Stimulated activated CD4-positive, alpha-beta T cell treated with anti-CD3 and anti-CD28 coated beads, Interleukin-2, amount 100 ng/mL, for 48 hours (primary cell): ENCODE measurements around the gene HIBCH.
"Not testable (repeated sequence)": the region's sequence is repeated elsewhere in the genome, so short reads cannot be mapped to it uniquely, and the experiment has no call there.

Experiments
- DNase-seq, 2 donors: peaks; one replicate each; pipeline ENCODE4 v3.0.0-alpha.2; 2020

HIBCH gene

DNA sequence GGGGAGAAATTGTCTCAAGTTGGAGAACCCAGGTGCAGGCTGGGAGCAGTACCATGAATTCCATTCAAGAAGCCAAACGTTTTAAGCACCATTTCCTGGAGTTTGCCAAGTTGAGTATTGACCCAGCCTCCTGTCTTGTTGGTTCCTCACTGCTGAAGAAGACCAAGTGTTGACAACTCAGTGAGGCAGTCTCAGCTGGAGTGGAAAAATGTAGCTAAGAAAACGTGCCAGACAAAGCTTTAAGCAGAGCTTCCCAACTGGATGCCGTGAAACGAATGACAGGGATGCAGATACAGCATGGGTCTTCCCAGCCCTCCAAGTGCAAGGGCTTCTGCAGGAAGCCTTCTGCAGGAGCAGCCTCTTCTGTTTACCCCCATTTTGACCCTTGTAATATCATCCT, 23.0 kb upstream of the HIBCH start:
- DNase-seq, result no peak

- no peak for DNase-seq
These were observed 20.7 kb upstream of the HIBCH start for GRCh38 chr2:190340369-190340768.

DNA sequence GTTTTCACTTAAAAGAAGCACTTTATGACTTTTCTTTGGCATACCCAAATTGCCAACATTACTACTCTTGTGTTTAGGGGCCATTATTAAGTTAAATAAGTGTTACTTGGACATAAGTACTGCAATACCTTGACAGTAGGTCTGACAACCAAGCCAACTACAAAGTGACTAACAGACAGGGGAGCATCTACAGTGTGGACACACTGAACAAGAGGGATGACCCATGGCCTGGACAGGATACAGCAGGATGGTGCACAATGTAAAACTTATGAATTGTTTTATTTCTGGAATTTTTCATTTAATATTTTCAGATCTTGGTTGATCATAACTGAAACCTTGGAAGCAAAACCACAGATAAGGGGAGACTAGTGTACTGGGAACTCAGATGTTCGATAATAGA, 19.8 kb upstream of the HIBCH start:
- no peak for DNase-seq

DNA sequence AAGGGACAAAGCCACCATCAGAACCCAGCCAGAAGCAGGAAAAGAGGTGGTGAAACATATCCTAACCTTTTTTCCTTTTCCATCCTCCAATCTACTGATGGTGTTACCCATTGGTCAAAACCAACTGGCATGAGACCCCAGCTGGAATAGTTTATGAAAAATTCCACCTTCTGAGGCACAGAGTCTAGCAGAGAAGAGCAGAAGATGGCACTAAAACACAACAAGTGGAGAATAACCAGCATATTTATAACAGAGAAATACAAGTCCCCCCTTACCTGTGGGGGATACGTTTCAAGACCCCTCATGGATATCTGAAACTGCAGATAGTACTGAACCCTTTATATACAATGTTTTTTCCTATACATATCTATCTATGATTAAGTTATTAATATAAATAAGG, 18.8 kb upstream of the HIBCH start:
- DNase-seq, result no peak

DNA sequence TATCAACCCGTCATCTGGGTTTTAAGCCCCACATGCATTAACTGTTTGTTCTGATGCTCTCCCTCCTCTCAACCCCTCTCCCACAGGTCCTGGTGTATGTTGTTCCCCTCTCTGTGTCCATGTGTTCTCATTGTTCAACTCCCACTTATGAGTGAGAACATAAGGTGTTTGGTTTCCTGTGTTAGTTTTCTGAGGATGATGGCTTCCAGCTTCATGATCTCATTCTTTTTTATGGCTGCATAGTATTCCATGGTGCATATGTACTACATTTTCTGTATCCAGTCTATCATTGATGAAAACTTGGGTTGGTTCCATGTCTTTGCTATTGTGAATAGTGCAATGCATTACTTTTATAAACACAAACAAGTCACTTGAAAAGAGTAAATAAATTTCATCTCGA, 16.8 kb upstream of the HIBCH start:
- DNase-seq, result no peak

DNA sequence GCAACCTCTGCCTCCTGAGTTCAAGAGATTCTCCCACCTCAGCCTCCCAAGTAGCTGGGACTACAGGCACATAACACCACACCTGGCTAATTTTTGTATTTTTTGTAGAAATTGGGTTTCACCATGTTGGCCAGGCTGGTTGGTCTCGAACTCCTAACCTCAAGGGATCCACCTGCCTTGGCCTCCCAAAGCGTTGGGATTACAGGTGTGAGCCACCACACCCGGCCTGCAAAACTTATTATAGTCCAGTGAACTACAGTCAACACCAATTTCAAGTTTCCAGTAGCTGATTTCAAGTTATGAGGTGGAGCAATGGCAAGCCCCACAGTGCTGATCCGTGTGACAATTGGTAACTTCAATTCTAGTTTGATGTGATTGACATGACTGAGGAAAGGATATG, 16.0 kb upstream of the HIBCH start:
- not testable (repeated sequence) for DNase-seq

DNA sequence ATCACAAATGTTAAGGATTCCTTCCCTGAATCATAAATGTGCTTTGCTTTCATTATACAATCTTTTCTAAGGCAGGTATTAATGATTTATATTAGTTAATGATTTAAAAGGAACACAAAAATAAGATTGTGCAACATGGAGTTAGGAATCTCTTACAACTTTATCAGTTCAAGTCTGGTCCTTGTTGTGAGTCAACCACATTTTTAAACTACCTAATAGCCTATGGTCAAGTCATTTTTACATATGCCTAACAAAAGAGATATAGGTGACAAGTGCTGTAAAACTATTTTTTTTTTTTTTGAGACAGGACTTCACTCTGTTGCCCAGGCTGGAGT, 15.6 kb upstream of the HIBCH start:
- DNase-seq, result no peak

DNA sequence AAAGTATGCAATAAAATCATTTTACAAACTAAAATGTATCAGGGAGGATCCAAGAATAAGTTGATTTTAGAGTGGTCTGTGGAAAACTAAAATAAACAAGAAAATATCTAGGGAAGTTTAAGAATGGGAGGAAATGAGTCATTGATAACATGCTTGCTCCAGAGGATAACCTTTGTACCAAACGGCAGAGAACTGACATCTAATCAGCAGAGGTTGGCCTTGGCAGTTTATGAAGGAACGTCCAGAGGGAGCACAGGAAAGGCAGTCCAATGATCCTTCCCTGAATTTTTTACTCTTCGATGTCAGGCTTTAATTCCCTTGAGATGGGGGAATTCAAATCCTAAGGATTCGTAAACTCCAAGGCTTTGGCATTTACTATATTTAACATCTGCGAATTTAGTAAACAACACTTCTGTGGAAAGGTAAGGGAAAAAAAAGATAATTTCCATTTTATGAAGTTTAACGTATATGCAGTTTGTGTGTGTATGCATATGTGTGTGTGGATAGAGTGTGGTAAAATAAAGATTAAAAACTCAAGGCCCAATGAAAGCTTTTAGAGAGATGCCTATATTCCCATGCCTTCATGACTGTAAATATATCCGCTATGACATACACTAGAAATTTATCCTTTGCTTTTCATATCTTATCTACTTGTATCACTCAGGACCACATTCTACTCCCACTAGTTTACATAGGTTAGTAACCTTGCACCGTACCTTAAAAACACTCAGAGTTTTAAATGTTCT, 15.0 kb upstream of the HIBCH start:
- no peak for DNase-seq

DNA sequence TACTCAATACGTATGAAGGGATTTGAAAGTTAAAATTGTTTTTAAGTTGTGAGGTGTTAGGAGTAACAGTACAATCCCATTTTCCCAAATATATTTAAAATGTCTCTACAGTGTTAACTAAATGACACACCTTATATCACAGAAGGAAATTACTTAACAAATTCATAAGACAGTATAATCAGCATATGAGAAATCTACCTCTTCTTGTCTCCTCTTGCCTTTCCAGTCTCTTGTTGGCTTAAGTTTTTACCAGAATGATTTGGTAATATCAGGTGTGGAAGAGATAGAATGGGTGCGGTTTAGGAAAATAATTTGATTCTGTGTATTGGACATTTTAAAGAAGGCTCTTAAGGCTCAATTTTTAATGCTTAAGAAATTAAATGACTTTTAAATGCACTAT, 14.3 kb upstream of the HIBCH start:
- no peak for DNase-seq

DNA sequence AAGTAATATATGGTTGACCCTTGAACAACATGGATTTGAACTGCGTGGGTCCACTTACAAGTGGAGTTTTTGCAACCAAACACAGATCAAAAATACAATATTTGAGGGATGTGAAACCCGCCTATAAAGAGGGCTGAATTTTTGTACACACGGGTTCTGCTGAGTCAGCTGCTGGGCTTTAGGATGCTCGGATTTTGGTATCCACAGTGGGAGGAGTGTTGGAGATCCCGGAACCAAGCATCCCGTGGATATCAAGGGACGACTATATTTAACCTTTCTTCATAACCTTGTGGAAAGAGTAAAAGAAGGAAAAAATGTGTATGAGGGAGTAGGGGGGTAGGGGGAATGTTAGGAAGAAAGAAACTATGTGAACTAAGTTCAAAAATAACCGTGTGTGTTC, 13.8 kb upstream of the HIBCH start:
- no peak for DNase-seq

DNA sequence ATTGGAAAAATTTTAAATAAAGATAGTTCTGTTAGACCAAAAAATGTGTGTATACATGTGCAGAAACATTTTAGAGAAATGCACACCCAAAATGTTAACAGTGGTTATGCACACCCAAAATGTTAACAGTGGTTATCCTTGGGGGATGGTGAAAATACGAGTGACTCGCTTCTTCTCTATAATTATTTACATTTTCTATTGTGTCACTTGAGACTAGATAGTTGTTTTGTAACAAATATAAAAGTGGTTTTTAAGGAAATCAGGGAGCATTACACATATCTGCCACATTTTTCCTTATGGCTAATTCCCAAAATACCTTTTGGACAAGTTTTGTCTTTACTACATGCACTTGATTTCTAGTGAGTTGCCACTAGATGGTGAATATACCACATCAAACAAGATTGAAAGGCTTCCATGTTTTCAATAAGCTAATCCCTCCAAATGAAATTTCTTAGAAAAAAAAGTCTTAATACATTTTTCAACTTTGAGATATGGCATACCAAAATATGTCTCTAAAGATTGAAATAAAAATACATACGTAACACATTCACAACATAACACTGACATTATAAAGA, 9.0 kb upstream of the HIBCH start:
- no peak for DNase-seq

DNA sequence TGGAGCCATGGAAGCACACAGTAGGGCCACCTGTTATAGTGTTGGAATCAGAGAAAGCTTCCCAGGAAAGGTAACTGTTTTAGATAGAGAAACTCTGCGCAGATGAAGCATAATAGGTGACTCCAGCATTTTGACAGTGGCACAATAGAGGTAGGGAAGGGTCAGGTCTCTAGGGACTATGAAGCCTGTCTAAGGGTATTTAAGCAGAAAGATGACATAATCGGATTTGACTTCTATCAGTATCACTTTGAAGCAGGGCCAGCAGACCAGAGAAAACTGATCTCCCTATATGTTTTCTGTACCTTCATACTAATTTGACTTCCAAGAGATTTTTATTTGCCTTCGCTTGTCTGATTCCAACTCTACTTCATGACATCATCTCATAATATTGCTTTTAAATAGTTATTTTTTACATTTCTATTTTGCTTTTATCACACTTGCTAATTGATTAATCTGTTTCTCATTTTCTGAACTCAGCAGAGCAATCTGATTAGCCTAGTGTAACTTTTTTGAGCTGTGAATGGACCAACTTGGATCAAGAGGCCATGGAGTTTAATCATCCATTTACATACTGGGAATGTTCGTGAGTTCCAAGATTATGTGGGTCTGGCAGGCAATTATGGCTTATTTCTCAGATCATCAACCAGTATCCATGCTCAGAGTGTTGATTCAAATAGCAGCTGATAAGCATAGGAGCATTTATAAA, 8.4 kb upstream of the HIBCH start:
- no peak for DNase-seq

DNA sequence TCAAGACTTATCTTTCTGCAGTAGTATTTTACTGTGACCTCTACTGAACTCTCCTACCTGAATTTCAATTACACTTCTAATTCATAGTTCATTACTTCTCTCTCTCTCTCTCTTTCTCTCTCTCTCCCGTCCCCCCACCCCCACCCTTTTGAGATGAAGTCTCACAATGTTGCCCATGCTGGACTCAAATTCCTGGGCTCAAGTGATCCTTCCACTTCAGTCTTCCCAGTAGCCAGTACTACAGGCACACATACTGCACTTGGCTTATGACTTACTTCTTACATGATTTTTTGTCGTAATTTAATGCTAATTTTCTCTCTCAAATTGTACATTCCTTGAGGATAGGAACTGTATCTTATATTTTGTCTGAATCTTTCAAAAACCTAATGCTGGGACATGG, 6.0 kb upstream of the HIBCH start:
- no peak for DNase-seq

DNA sequence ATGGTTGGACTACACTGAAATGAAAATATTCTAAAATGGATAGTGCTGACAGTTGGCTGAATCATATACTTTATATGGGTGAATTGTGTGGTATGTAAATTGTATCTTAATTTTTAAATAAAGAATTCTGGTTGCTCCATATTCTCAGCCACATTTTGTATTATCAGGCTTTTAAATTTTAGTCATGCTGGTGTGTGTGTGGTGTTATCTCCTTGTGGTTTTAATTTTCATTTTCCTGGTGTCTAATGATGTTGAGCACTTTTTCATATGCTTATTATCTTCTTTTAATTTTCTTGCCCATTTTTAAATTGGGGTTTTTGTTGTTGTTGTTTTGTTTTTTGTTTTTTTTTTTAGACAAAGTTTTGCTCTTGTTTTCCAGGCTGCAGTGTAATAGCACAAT, 3.8 kb upstream of the HIBCH start:
- no peak for DNase-seq

GRCh38 chr2:190320696-190321095, 1.1 kb upstream of the HIBCH start:
- DNase-seq, result peak; percentile 24 to 38

GRCh38 chr2:190318931-190319554, 583 bp downstream of the HIBCH start:
- peak; percentile 11 to 13 for DNase-seq

GRCh38 chr2:190318514-190318913, 1.1 kb downstream of the HIBCH start:
- DNase-seq, result no peak

GRCh38 chr2:190315273-190315672, 4.4 kb downstream of the HIBCH start:
- DNase-seq, result no peak

- DNase-seq, result no peak
These were observed 5.7 kb downstream of the HIBCH start for GRCh38 chr2:190313880-190314279.

DNA sequence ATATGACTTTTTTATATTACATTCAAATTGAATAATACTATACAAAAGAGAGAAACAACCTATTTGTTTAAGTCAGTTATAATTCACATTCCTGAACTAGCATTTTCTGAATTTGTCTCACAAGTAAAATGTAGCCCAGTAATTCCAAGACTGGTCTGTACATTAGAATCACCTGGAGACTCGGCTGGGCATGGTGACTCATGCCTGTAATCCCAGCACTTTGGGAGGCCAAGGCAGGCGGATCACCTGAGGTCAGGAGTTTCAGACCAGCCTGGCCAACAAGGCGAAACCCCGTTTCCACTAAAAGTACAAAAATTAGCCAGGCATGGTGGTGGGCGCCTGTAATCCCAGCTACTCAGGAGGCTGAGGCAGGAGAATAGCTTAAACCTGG, 7.0 kb downstream of the HIBCH start:
- DNase-seq, result not testable (repeated sequence)

DNA sequence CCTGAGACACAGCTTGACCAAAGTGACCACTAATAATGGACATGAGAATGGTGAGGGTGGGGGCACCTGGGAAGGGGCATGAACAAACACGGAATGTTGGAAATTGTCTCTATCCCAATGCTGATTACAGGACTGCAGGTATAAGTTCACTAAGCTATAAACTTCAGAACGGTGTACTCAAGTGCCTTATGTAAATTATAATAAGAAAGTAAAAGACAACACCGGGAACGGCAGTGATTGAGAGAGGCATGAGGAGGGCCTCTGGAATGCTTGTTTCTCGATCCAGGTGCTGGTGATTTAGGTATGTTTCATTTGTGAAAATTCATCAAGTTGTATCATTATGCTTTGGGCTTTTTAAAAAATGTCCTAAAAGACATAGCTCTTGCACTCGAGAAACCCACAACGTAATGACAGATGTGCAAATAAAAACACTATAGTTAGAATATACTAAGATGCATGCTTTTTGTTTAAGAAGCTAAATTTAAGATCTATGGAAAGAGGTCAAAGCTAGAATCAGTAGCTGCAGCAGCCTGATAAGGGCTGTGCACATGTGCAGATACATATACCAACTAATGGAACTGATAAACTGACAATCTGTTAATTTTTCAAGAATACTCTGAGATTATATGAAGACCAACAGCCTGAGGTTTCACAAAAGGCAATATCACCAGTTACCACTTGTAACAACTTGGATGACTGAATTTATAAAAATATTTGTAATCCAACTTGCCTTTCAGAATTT, 7.6 kb downstream of the HIBCH start:
- DNase-seq, result no peak

DNA sequence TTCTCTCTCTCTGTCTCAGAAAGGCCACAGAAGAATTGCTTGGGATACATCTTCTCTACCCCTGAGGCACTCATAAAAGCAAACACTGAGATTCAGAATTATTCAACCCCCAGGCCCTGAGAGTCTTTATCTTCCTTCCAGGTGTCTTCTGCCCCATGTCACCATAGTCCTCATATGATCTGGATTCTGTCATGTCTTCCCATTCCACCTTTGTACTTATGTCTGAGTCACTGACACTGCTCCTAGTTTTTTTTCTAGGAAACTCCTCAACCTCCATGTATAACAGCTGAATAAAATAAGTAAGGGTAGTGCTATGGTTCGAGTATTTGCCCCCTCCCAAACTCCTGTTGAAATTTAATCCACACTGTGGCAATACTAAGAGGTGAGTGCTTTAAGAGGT, 11.6 kb downstream of the HIBCH start:
- no peak for DNase-seq

GRCh38 chr2:190304404-190304803, 15.2 kb downstream of the HIBCH start:
- DNase-seq, result no peak
